Measurements from ENCODE around the gene ADAM23.

ADAM23 gene

GRCh38 chr2:206512999-206513398 is 69.7 kb downstream of the ADAM23 start:
- H3K4me1 ChIP-seq (ENCODE audit: control insufficient read depth, low read length): no peaks in the 10 kb centered on the region
- H3K27me3 ChIP-seq (ENCODE audit: control insufficient read depth, low read length): no peaks in the 10 kb centered on the region; the same call in 1 of the 2 replicates
- no peaks in the 10 kb centered on the region for H4K20me1 ChIP-seq (ENCODE audit: control insufficient read depth, insufficient read depth, low read depth, low read length)
- H3K36me3 ChIP-seq (ENCODE audit: control insufficient read depth, low read length): no peaks in the 10 kb centered on the region
- no peak overlapping the region for H3K4me3 ChIP-seq (ENCODE audit: low read length)
- no peak overlapping the region for H3K27ac ChIP-seq (ENCODE audit: low read depth, low read length)
- no peaks in the 10 kb centered on the region for H3K79me2 ChIP-seq (ENCODE audit: control insufficient read depth, low read length)
- TF ChIP-seq CTCF (IDR thresholded peaks at IDR 0.05; ENCODE audit: low read depth, low read length, poor library complexity, severe bottlenecking): no peak
- TF ChIP-seq EZH2phosphoT487 (IDR thresholded peaks at IDR 0.05; ENCODE audit: borderline replicate concordance, low read length): no peak
- no peaks in the 10 kb centered on the region for H3F3A ChIP-seq (ENCODE audit: control insufficient read depth, insufficient read depth)
- H3K4me2 ChIP-seq (ENCODE audit: low read length): no peak overlapping the region
- H3K9me3 ChIP-seq (ENCODE audit: control insufficient read depth, insufficient read depth, low read length): no peaks in the 10 kb centered on the region
- no peaks in the 10 kb centered on the region for H3K9me2 ChIP-seq (replicated peaks; ENCODE audit: control insufficient read depth, low read length)

GRCh38 chr2:206515580-206515979 is 72.2 kb downstream of the ADAM23 start:
- H3K4me3 ChIP-seq (ENCODE audit: low read length): no peak overlapping the region
- no peaks in the 10 kb centered on the region for H3F3A ChIP-seq (ENCODE audit: control insufficient read depth, insufficient read depth)
- H3K36me3 ChIP-seq (ENCODE audit: control insufficient read depth, low read length): no peaks in the 10 kb centered on the region
- H3K4me1 ChIP-seq (ENCODE audit: control insufficient read depth, low read length): no peaks in the 10 kb centered on the region
- no peaks in the 10 kb centered on the region; the same call in 1 of the 2 replicates for H3K27me3 ChIP-seq (ENCODE audit: control insufficient read depth, low read length)
- H3K9me3 ChIP-seq (ENCODE audit: control insufficient read depth, insufficient read depth, low read length): no peaks in the 10 kb centered on the region
- no peaks in the 10 kb centered on the region for H3K9me2 ChIP-seq (replicated peaks; ENCODE audit: control insufficient read depth, low read length)
- H4K20me1 ChIP-seq (ENCODE audit: control insufficient read depth, insufficient read depth, low read depth, low read length): no peaks in the 10 kb centered on the region
- H3K4me2 ChIP-seq (ENCODE audit: low read length): no peak overlapping the region
- H3K79me2 ChIP-seq (ENCODE audit: control insufficient read depth, low read length): no peaks in the 10 kb centered on the region
- TF ChIP-seq EZH2phosphoT487 (IDR thresholded peaks at IDR 0.05; ENCODE audit: borderline replicate concordance, low read length): no peak
- no peak for TF ChIP-seq CTCF (IDR thresholded peaks at IDR 0.05; ENCODE audit: low read depth, low read length, poor library complexity, severe bottlenecking)
- H3K27ac ChIP-seq (ENCODE audit: low read depth, low read length): no peak overlapping the region

- no peak overlapping the region for H3K4me3 ChIP-seq (ENCODE audit: low read length)
- H3K4me2 ChIP-seq (ENCODE audit: low read length): no peak overlapping the region
- no peaks in the 10 kb centered on the region for H3K9me3 ChIP-seq (ENCODE audit: control insufficient read depth, insufficient read depth, low read length)
- H3K4me1 ChIP-seq (ENCODE audit: control insufficient read depth, low read length): no peaks in the 10 kb centered on the region
- H3F3A ChIP-seq (ENCODE audit: control insufficient read depth, insufficient read depth): no peaks in the 10 kb centered on the region
- no peak overlapping the region for H3K27ac ChIP-seq (ENCODE audit: low read depth, low read length)
- H3K9me2 ChIP-seq (replicated peaks; ENCODE audit: control insufficient read depth, low read length): no peaks in the 10 kb centered on the region
- no peaks in the 10 kb centered on the region for H3K36me3 ChIP-seq (ENCODE audit: control insufficient read depth, low read length)
- no peaks in the 10 kb centered on the region for H3K79me2 ChIP-seq (ENCODE audit: control insufficient read depth, low read length)
- no peaks in the 10 kb centered on the region for H4K20me1 ChIP-seq (ENCODE audit: control insufficient read depth, insufficient read depth, low read depth, low read length)
- H3K27me3 ChIP-seq (ENCODE audit: control insufficient read depth, low read length): no peaks in the 10 kb centered on the region; the same call in none of the 2 replicates
- TF ChIP-seq EZH2phosphoT487 (IDR thresholded peaks at IDR 0.05; ENCODE audit: borderline replicate concordance, low read length) (no peak), CTCF (IDR thresholded peaks at IDR 0.05; ENCODE audit: low read depth, low read length, poor library complexity, severe bottlenecking) (no peak)
Measured at GRCh38 chr2:206518997-206519396, 75.7 kb downstream of the ADAM23 start.
